ENCODE data around the gene KCNQ1OT1.

KCNQ1OT1 gene

GRCh38 chr11:2590965-2591754 is 108.6 kb downstream of the KCNQ1OT1 start:
- DNase-seq = peak; percentile 65

DNA sequence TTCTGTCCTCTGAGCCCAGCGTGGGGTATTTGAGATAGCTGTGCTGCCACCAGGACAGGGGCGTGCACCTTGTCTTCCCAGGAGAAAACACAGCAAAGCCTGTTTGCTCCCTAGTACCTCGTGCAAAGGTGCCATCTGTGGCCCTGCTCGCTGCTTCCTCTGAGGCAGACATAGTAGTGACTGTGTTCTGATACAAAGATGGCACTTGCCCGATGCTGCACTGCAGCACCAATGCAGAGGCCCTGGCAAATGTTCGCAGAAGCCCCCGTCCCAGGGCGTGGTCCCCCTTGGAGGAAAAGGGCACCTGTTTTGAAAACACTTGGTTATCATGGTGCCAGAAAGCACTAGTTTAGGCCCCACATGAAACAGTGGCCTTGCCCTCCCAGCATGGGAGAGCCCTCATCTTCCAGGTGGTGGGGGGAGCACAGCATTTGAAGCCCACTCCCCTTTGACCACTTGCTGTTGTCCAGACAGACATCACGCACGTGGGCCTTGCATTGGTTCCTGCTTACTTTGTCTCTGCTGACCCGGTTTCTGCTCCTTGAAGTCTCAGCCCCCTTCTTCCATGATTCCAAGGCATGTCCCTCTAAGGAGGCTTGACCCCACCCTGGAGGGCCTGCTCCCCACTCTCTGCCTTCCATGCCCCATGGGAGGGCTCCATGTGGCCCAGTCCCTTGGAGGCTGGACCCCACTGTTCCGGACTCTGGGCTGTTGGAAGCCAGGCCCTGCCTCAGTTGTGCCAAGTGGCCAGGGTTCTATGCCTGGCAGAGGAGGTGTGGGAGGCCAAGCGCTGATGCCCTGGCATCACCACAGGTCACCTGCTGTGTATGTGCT is 109.4 kb downstream of the KCNQ1OT1 start:
- no peak for DNase-seq

DNA sequence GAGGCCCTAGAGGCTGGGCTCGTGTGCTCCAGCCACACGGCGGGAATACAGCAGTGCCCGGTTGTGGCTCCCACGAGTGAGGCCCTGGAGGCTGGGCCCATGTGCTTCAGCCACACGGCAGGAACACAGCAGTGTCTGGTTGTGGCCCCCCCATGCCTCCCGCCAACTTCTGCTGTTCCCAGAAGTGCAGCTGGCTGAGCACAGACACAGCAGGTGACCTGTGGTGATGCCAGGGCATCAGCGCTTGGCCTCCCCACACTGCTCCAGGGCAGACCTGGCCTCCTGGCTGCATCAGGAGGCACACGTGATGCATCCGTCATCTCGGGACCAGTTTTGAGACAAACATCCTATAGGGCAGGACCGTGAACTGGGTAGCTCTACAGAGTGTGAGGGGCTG is 110.3 kb downstream of the KCNQ1OT1 start:
- peak; percentile 11 for DNase-seq

- DNase-seq = no peak
Observed at GRCh38 chr11:2588809-2589537, 110.8 kb downstream of the KCNQ1OT1 start.

DNA sequence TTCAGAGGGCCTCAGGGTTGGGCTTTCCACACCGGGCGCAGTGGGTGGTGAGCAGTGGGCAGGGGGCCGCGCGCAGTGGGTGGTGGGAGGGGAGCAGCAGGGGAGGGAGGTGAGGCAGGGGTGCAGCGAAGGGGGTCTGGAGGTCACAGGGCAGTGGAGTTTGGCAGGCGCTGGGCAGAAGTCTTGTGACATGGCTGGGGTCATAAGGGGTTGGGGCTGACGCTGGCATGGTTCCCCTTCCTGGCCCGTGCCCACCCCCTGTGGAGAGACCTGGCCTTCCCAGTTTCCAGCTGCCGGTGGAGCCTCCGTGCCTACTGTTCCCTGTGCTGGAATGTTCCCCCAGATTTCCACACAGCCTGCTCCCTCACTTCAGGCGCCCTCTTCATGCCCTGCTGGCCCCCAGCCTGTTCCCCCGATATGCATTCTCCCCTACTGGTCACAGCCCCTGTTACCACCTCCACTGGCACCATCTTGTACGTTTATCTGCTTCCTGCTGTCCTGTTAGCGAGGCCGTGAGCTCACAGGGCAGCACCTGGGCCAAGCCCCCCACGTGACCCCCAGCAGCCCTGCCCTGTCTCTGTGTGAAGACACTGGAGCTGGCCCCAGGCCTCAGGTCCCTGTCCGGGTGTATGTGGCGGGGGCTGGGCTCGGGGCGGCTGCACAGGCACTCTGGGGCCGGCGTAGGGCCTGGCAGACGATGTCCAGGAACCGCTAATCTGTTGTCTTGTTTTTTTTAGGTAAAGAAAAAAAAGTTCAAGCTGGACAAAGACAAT is 111.6 kb downstream of the KCNQ1OT1 start:
- no peak for DNase-seq

GRCh38 chr11:2587132-2587930 is 112.5 kb downstream of the KCNQ1OT1 start:
- no peak for DNase-seq

DNA sequence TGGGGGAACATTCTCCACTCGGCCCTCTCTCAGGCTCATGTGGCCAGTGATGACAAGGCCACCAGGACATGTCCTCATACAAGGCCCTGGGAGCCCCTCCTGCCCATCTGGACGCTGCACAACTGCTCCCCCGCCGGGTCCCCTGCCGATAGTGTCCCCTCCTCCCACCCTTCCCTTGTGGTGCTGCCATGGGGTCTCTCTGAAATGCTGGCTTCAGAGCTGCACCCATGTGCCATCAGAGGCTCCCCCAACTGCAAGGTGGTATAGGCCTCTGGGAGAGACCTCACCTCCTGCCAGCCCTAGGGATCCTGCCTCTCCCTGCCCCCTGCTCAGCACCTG is 113.0 kb downstream of the KCNQ1OT1 start:
- DNase-seq = no peak

GRCh38 chr11:2586087-2586792 is 113.6 kb downstream of the KCNQ1OT1 start:
- no peak for DNase-seq

GRCh38 chr11:2585566-2586086 is 114.2 kb downstream of the KCNQ1OT1 start:
- DNase-seq = peak; percentile 1

DNA sequence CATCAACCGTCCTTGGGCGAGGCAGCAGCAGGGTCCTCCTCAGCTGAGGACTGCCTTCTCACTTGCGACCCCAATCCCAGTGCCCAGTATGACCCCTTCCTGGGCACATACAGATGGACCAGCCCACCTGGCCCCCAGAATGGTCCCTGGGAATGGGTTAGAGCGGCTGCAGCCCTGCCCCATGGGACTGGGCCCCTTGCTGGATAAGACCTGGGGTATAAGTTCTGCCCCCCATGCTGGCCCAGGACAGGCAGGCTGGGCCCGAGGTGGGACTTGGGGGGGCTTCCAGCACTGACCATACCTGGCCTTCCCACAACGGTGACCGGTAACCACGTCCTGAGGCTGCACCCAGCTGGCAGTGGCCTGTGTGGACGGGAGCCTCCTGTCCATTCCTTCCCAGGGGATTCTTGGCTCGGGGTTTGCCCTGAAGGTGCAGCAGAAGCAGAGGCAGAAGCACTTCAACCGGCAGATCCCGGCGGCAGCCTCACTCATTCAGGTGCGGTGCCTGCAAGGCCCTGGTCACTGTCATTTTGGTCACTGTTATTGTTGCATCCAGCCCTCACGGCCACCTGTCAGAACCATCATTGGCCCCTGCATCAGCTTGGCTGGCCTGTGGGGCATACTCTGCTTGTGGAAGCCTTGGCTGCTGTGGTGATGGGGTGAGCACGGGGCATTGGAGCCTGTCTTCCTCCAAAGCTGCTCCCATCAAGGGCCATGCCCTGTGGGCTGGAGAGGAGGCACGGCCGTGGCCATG is 114.8 kb downstream of the KCNQ1OT1 start:
- DNase-seq = peak; percentile 2

DNA sequence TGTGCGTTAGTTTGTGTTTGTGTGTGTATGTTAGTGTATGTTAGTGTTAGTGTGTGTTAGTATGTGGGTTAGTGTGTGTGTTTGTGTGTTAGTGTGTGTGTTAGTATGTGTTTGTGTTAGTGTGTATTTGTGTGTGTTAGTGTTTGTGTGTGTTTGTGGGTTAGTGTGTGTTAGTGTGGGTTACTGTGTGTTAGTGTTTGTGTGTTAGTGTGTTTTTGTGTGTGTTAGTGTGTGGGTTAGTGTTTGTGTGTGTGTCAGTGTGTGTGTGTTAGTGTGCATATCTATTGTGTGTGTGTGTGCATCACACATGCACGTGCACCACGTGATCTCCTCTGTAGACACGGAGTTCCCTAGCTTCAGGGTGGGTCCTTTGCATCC is 115.4 kb downstream of the KCNQ1OT1 start:
- no peak for DNase-seq

DNA sequence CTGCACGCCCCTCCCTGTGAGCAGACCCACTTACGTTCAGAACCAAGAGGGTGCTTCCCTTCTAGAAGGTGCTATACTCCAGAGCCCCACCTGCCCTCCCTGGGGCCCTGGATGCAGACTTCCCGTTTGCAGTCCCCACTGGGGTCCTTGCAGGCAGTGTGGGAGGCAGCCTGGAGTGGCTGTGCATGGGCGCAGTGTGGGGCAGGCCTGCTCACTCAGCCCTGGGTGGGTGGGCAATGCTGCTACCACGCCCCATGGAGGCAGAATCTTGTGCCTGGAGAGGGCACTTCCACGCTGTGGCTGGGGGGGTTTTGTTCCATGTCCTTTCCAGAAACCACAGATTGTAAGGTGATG is 116.2 kb downstream of the KCNQ1OT1 start:
- peak; percentile 2 for DNase-seq

DNA sequence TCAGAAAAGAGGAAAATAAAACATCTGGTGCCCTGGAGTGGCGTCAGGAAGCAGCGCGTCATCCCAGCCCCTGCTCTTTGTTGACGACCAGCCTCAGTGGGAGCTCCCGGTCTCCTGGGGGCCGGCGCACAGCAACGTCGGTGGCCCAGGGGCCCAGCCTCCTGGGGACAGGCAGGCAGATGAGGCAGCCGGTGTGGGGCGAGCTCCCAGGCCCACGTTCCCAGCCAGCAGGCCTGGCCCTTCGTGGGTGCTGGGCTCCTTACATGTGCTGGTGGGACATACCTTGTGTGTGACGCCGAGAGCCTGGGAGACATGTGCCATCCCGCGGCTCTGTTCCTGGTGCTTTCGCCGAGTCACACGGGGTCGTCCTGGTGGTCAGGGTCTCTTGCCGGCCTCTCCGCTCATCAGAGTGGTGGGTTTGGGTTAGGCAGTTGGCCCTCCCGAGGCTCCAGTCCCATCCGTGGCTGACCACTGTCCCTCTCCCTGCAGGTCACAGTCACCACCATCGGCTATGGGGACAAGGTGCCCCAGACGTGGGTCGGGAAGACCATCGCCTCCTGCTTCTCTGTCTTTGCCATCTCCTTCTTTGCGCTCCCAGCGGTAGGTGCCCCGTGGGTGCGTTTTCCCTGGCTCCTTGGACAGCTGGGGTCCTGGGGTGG is 116.7 kb downstream of the KCNQ1OT1 start:
- DNase-seq = peak; percentile 25

DNA sequence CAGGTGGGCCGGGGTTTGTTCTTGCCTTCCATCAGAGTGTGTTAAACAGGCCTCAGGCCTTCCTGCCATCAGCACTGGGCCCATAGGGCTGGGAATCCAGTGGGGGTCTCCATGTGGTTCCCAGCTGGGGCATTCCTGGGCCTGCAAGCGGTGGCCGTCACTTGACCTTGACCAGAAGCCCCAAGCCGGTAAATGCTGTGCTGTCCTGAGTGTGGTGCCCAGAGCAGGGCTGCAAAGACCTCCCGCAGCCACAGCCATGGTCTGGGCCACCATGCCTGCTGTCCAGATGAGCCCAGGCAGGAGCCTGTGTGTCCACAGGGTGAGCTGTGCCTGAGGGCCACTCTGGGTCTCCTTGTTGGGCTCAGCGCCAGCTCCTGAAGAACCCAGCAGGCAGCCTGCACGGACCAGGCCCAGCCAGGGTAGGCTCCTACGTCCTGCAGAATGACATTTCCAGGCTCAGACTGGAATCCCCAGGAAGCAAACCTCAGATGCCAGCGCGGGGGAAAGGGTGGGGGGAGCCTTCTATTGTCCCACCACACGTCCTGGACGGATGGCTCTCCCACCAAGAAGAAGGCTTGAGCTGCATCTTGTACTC is 117.3 kb downstream of the KCNQ1OT1 start:
- peak; percentile 39 for DNase-seq

GRCh38 chr11:2581931-2582350 is 117.9 kb downstream of the KCNQ1OT1 start:
- peak; percentile 30 for DNase-seq

DNA sequence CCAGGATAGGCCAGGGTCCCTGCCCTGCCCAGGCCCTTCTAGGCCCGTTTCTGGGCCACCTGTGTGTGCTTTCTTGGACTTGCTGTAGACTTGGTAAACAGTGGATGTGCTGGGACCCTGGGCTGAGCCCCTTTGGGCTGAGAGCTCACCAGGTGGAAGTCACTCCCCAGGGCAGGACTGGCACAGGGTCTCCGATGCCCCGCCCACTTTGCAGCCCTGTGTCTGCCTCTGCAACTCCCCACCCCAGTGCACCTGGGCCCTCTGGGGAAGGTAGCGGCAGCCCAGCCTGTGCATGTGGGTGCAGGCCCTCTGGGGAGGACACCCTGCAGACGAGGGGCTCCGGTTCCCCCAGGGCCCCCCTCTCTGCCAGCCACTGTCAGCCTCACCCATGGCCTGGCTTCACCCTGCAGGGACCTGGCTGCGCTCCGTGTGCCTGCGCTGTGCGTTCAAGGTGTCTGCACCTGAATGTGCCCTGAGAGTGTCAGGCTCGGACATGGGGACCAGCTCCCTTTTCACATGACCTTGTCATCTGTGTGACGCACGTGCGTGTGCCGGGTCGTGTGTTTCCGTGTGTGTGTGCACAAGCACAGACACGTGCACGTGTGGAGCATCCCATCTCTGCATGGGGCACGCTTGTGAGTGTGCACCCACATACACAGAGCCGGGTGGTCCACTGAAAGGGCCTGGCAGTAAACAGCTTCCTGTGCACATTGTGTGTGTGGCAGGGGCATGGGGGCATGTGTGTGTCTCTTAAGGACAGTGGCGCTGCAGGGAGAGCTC is 118.5 kb downstream of the KCNQ1OT1 start:
- DNase-seq = peak; percentile 4

- peak; percentile 6 for DNase-seq
Observed at GRCh38 chr11:2580571-2581001, 119.2 kb downstream of the KCNQ1OT1 start.

GRCh38 chr11:2580061-2580421 is 119.8 kb downstream of the KCNQ1OT1 start:
- DNase-seq = no peak

Data from retina (tissue), 1 donor.